OCI-LY1 (cell line): ENCODE measurements around the gene EXOSC2.

Experiments used
- CTCF ChIP-seq: fragments of 200-600 bp; sonication (generic), shearing (Covaris generic); IDR thresholded peaks from 2 replicates; pipeline ENCODE4 v1.5.1; 2017; ENCODE audit warnings: mild to moderate bottlenecking, antibody characterized with exemption, low read length, moderate library complexity, mixed read lengths
- EZH2 ChIP-seq: fragments of 200-600 bp; sonication (generic), shearing (Covaris generic); IDR thresholded peaks from 2 replicates; pipeline ENCODE4 v1.8.0; 2017; ENCODE audit warnings: borderline replicate concordance, mixed run types, mild to moderate bottlenecking, antibody characterized with exemption, low read length, moderate library complexity, mixed read lengths

GRCh38 chr9:130669965-130670364 lies 23.6 kb upstream of the EXOSC2 start:
- TF ChIP-seq CTCF (no peak), EZH2 (no peak)
